HT-29 (cell line): ENCODE measurements around the gene PSMG1. TPM values are rescaled to one million over a fixed set of nuclear protein-coding genes. Genes with fewer than 3 reads are reported as not detected.

Experiments
- total RNA-seq: library from RNA; depleted of rRNA; stranded (reverse); fragments of >200 nt; shearing (Covaris generic); gene quantifications from 2 replicates; pipeline ENCODE4 v1.2.3, GENCODE V29; 2014; rRNA removed

The PSMG1 gene
- total RNA-seq, 1 experiment from 2014 or later = 48.8 TPM

Other genes starting within 250 kb of the PSMG1 start
- gene BRWD1, start 130.2 kb upstream of the PSMG1 start, total RNA-seq = 11.7 and 12.5 TPM in 2 replicates
- 132 and 165 TPM in 2 replicates for gene HMGN1, start 165.6 kb upstream of the PSMG1 start, total RNA-seq